HepG2 (cell line): ENCODE results near the gene UBB. TPM values are rescaled to one million over a fixed set of nuclear protein-coding genes. Genes with fewer than 3 reads are reported as not detected.
A peak's percentile ranks its signal among the peaks of the same experiment; 100 is the strongest.

Experiments
- KMT2A ChIP-seq: sonication (generic); formaldehyde crosslinking; IDR thresholded peaks from 2 replicates; pipeline ENCODE4 v1.4.0; 2020; ENCODE audit warnings: missing genetic modification reagents
- SALL2 ChIP-seq: sonication (generic); formaldehyde crosslinking; IDR thresholded peaks from 2 replicates; pipeline ENCODE4 v1.8.1; 2023; ENCODE audit warnings: mild to moderate bottlenecking, missing genetic modification reagents, inconsistent platforms
- SOX6 ChIP-seq, 2 experiments: fragments of 450-650 bp in 1 of 2; sonication (generic) in 1 of 2; formaldehyde crosslinking in 1 of 2; IDR thresholded peaks; 2 replicates each; pipeline versions ENCODE4 v1.4.0 to v1.6.1; 2017 to 2020; ENCODE audit warnings: antibody characterized with exemption in 1 of 2, mild to moderate bottlenecking in 1 of 2, missing genetic modification reagents in 1 of 2
- SSRP1 ChIP-seq: IDR thresholded peaks from 2 replicates; pipeline ENCODE4 v1.6.1; 2016; ENCODE audit warnings: control low read depth
- STAG1 ChIP-seq: sonication (generic); formaldehyde crosslinking; IDR thresholded peaks from 2 replicates; pipeline ENCODE4 v1.4.0; 2020; ENCODE audit warnings: missing genetic modification reagents
- SYNCRIP ChIP-seq: fragments of 200-400 bp; formaldehyde crosslinking; IDR thresholded peaks from 2 replicates; pipeline ENCODE4 v1.6.1; 2018; ENCODE audit warnings: mild to moderate bottlenecking, low read depth, low read length; ENCODE audit not compliant: insufficient read depth
- ZBTB38 ChIP-seq: sonication (generic); formaldehyde crosslinking; IDR thresholded peaks from 2 replicates; pipeline ENCODE4 v1.5.1; 2020; ENCODE audit warnings: mild to moderate bottlenecking, missing genetic modification reagents
- ZFP62 ChIP-seq: sonication (generic); formaldehyde crosslinking; IDR thresholded peaks from 2 replicates; pipeline ENCODE4 v1.4.0; 2020; ENCODE audit warnings: missing genetic modification reagents
- ZFX ChIP-seq: sonication (generic); formaldehyde crosslinking; IDR thresholded peaks from 2 replicates; pipeline ENCODE4 v1.4.0; 2020; ENCODE audit warnings: mild to moderate bottlenecking, low read depth, missing genetic modification reagents, moderate library complexity
- ZMAT3 ChIP-seq: sonication (generic); formaldehyde crosslinking; conservative IDR thresholded peaks from 2 replicates; pipeline ENCODE4 v1.7.0; 2021; ENCODE audit warnings: missing genetic modification reagents
- ZNF136 ChIP-seq: sonication (generic); formaldehyde crosslinking; IDR thresholded peaks from 2 replicates; pipeline ENCODE4 v1.8.1; 2022; ENCODE audit warnings: low read depth, mild to moderate bottlenecking, moderate library complexity, missing genetic modification reagents
- ZNF143 ChIP-seq: sonication (generic); formaldehyde crosslinking; IDR thresholded peaks from 2 replicates; pipeline ENCODE4 v1.4.0; 2020; ENCODE audit warnings: missing genetic modification reagents
- ZNF234 ChIP-seq: sonication (generic); formaldehyde crosslinking; conservative IDR thresholded peaks from 2 replicates; pipeline ENCODE4 v1.5.1; 2020; ENCODE audit warnings: mild to moderate bottlenecking, missing genetic modification reagents
- ZNF333 ChIP-seq: sonication (generic); formaldehyde crosslinking; IDR thresholded peaks from 2 replicates; pipeline ENCODE4 v1.4.0; 2020; ENCODE audit warnings: mild to moderate bottlenecking, missing genetic modification reagents, borderline replicate concordance
- ZNF33B ChIP-seq: sonication (generic); formaldehyde crosslinking; IDR thresholded peaks from 2 replicates; pipeline ENCODE4 v1.5.1; 2020; ENCODE audit warnings: mild to moderate bottlenecking, missing genetic modification reagents
- ZNF607 ChIP-seq: sonication (generic); formaldehyde crosslinking; IDR thresholded peaks from 2 replicates; pipeline ENCODE4 v1.5.1; 2020; ENCODE audit warnings: missing genetic modification reagents, mild to moderate bottlenecking, borderline replicate concordance
- polyA plus RNA-seq, 8 experiments: library from polyadenylated mRNA; depleted of rRNA in 3 of 8; stranded (reverse) in 7 of 8; unstranded in 1 of 8; fragments of >200 nt; fragmentation: Illumina TruSeq in 4 of 8; extraction: Trizol in 4 of 8; gene quantifications; 2 replicates each; pipeline versions ENCODE4 v1.2.1 to v1.2.3, GENCODE V29; 2011 to 2016; ENCODE audit warnings: low read depth in 4 of 8, missing spikeins in 1 of 8, mixed read lengths in 1 of 8; ENCODE audit not compliant: insufficient read depth in 1 of 8
- total RNA-seq, 5 experiments: library from RNA; depleted of rRNA; stranded (reverse); fragments of >200 nt; fragmentation: Illumina TruSeq; extraction: Trizol; gene quantifications; 2 replicates each; pipeline ENCODE4 v1.2.3, GENCODE V29; 2016; ENCODE audit warnings: low read depth in 1 of 5
- TF ChIP-seq, protein P1 (sequence below): sonication (generic); formaldehyde crosslinking; IDR thresholded peaks from 2 replicates; pipeline ENCODE4 v1.4.0; 2020; ENCODE audit warnings: missing genetic modification reagents
- TF ChIP-seq, protein P2 (sequence below): IDR thresholded peaks from 2 replicates; pipeline ENCODE4 v1.6.1; 2012; ENCODE audit warnings: inconsistent platforms
- TF ChIP-seq, protein P3 (sequence below): sonication (generic); formaldehyde crosslinking; IDR thresholded peaks from 2 replicates; pipeline ENCODE4 v1.5.0; 2020; ENCODE audit warnings: missing genetic modification reagents
- TF ChIP-seq, protein P4 (sequence below): IDR thresholded peaks from 2 replicates; pipeline ENCODE4 v1.6.1; 2016; ENCODE audit warnings: missing compliant biosample characterization, missing genetic modification reagents, borderline replicate concordance

UBB gene
- total and polyA plus RNA-seq, 2 of the 13 experiments (the other 11 are each of a cell fraction or from before 2014, with no cell fraction given): 1,130 to 2,066 TPM

DNA sequence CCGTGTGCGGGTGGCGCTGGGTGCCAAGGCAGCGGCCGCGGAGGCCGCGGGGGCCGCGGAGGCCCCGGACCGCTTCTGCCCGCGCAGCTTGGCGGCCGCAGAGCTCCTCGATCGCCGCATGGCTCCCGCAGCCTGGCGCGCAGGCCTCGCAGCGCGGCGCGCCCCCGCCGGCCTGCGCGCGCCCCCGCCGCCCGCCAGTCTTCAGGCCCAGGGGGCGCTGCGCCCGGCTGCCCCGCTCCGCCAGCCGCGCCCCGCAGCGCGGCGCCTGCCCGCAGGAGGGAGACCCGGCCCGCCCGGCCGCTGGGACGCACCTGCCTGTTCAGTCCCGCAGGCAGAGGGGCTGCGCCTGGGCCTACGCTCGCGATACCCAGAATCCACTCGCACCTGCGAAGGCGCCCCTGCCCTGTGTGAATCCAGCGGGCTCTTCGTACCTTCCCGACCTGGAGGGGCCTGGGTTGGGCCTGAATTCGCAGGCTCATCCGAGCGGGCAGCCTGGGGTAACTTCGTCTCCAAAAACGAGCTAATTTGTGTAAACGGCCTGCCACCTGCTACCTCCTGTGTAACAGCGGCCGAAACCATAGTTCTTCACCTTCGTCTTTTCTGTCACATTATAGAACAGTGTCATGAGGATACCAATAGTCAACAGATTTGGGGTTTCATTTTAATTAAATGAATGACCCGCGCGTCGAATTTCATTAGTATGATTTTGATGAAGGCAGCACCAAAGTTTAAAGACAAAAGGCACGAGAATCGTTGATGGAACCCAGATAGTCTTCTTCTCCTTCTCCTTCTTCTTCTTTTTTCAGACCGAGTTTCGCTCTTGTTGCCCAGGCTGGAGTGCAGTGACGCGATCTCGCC is 27.3 kb upstream of the UBB start, which contains the start of gene CENPV (continued):
- TF ChIP-seq, protein P1, sequence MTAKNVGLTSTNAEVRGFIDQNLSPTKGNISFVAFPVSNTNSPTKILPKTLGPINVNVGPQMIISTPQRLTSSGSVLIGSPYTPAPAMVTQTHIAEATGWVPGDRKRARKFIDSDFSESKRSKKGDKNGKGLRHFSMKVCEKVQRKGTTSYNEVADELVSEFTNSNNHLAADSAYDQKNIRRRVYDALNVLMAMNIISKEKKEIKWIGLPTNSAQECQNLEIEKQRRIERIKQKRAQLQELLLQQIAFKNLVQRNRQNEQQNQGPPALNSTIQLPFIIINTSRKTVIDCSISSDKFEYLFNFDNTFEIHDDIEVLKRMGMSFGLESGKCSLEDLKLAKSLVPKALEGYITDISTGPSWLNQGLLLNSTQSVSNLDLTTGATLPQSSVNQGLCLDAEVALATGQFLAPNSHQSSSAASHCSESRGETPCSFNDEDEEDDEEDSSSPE: peak; percentile 47; the same call in 1 of the 2 replicates
- TF ChIP-seq SALL2 (CRISPR knock-in tag) (0 out of 2 replicates have a peak, but pooled peaks have one; percentile 32), SOX6 (IDR thresholded peaks at IDR 0.05) (no peak), SOX6 (CRISPR knock-in tag; IDR thresholded peaks at IDR 0.05) (no peak), ZNF607 (peak; percentile 70; the same call in 1 of the 2 replicates), ZNF234 (CRISPR knock-in tag) (no peak), ZNF143 (CRISPR knock-in tag) (peak; percentile 75), ZFX (CRISPR knock-in tag) (peak; percentile 85), SSRP1 (CRISPR knock-in tag) (no peak), ZNF136 (no peak), ZMAT3 (CRISPR knock-in tag) (0 out of 2 replicates have a peak, but pooled peaks have one; percentile 20), STAG1 (no peak; the same call in 1 of the 2 replicates), KMT2A (peak; percentile 25; the same call in 1 of the 2 replicates), ZNF333 (0 out of 2 replicates have a peak, but pooled peaks have one; percentile 34), ZFP62 (no peak), ZNF33B (CRISPR knock-in tag) (0 out of 2 replicates have a peak, but pooled peaks have one; percentile 48), ZBTB38 (CRISPR knock-in tag) (peak; percentile 41), SYNCRIP (no peak)
- TF ChIP-seq, protein P2, sequence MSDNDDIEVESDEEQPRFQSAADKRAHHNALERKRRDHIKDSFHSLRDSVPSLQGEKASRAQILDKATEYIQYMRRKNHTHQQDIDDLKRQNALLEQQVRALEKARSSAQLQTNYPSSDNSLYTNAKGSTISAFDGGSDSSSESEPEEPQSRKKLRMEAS: peak; percentile 86
- TF ChIP-seq, protein P3, sequence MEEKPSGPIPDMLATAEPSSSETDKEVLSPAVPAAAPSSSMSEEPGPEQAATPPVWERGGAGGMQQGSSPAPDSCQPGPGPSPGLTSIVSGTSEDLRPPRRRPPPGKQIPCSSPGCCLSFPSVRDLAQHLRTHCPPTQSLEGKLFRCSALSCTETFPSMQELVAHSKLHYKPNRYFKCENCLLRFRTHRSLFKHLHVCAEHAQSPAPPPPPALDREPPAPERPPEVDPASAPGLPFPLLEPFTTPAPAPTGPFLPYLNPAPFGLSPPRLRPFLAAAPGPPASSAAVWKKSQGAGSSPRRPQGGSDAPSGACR (CRISPR knock-in tag): no peak
- TF ChIP-seq, protein P4, sequence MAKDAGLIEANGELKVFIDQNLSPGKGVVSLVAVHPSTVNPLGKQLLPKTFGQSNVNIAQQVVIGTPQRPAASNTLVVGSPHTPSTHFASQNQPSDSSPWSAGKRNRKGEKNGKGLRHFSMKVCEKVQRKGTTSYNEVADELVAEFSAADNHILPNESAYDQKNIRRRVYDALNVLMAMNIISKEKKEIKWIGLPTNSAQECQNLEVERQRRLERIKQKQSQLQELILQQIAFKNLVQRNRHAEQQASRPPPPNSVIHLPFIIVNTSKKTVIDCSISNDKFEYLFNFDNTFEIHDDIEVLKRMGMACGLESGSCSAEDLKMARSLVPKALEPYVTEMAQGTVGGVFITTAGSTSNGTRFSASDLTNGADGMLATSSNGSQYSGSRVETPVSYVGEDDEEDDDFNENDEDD (CRISPR knock-in tag): peak; percentile 60; the same call in 1 of the 2 replicates
